GM19397 (cell line): ENCODE data around the gene MRNIP.

Source experiments
- ATAC-seq: cut with Tn5 transposase; IDR thresholded peaks from one replicate; pipeline ENCODE4 v1.9.1; 2021; ENCODE audit warnings: mild to moderate bottlenecking, moderate library complexity; ENCODE audit not compliant: unreplicated experiment

MRNIP gene

GRCh38 chr5:179805529-179806249 lies 52.9 kb downstream of the MRNIP start:
- ATAC-seq, result peak; percentile 17

GRCh38 chr5:179805070-179805528 lies 53.5 kb downstream of the MRNIP start:
- no peak for ATAC-seq

- no peak for ATAC-seq
Measured at GRCh38 chr5:179804555-179804947, 54.1 kb downstream of the MRNIP start.

GRCh38 chr5:179803651-179804554 lies 54.7 kb downstream of the MRNIP start:
- ATAC-seq, result no peak

- no peak for ATAC-seq
Measured at GRCh38 chr5:179802950-179803562, 55.6 kb downstream of the MRNIP start.

GRCh38 chr5:179802207-179802883 lies 56.3 kb downstream of the MRNIP start:
- no peak for ATAC-seq

- no peak for ATAC-seq
Measured at GRCh38 chr5:179801304-179802206, 57.1 kb downstream of the MRNIP start.

GRCh38 chr5:179800696-179801201 lies 57.9 kb downstream of the MRNIP start:
- no peak for ATAC-seq

- ATAC-seq, result no peak
Measured at GRCh38 chr5:179800071-179800695, 58.4 kb downstream of the MRNIP start.

- ATAC-seq, result no peak
Measured at GRCh38 chr5:179799644-179799973, 59.0 kb downstream of the MRNIP start.

- ATAC-seq, result no peak
Measured at GRCh38 chr5:179798771-179799643, 59.6 kb downstream of the MRNIP start.

- ATAC-seq, result no peak
Measured at GRCh38 chr5:179798144-179798770, 60.4 kb downstream of the MRNIP start.

- ATAC-seq, result no peak
Measured at GRCh38 chr5:179797741-179798140, 60.9 kb downstream of the MRNIP start.

- ATAC-seq, result no peak
Measured at GRCh38 chr5:179796877-179797608, 61.6 kb downstream of the MRNIP start.

GRCh38 chr5:179795863-179796833 lies 62.5 kb downstream of the MRNIP start:
- ATAC-seq, result peak; percentile 79
